ENCODE measurements around the gene CYYR1. TPM values are rescaled to one million over a fixed set of nuclear protein-coding genes. Genes with fewer than 3 reads are reported as not detected.

CYYR1 gene
- 10 to 100 TPM in 1 of 4 donors, 1 to 10 TPM in 3; 1.2 to 11.6 (median 5.2) TPM for total RNA-seq

- intact Hi-C loops (cut with DNase I) = loop anchor here (10.0 kb wide), 1 partner anchor 98 kb away; no protein-coding TSS in a partner anchor
- peaks cover 0 to 9% (median 0%) of the 10 kb centered on the region in 3 donors for H3K4me1 ChIP-seq
- no peak for TF ChIP-seq POLR2A (IDR thresholded peaks at IDR 0.05)
- no peak for TF ChIP-seq CTCF (IDR thresholded peaks at IDR 0.05)
- no peaks in the 10 kb centered on the region for H3K36me3 ChIP-seq
- no peak for DNase-seq
- peak within 1 kb of the TSS; percentile 51 to 64 (median 55) for H3K4me3 ChIP-seq
- WGBS, 2 donors = 9 to 21% methylated on average over 9 to 31 of the region's 58 CpGs
- peak within 1 kb of the TSS; percentile 50 to 77 (median 68) for H3K27ac ChIP-seq
- H3K27me3 ChIP-seq = peaks cover 0 to 12% (median 0%) of the 10 kb centered on the region in 4 donors
- peaks cover 0 to 9% (median 0%) of the 10 kb centered on the region in 3 donors for H3K9me3 ChIP-seq
These were observed at the start of gene CYYR1 for GRCh38 chr21:26572702-26573381. Gene CYYR1, minus strand, starts transcription at chr21:26573286. Its CDS starts 346 bp downstream, at chr21:26572940.

- no peaks in the 10 kb centered on the region for H3K4me1 ChIP-seq
- no peak for DNase-seq
- H3K27me3 ChIP-seq = no peaks in the 10 kb centered on the region
- TF ChIP-seq CTCF (IDR thresholded peaks at IDR 0.05) (no peak), POLR2A (IDR thresholded peaks at IDR 0.05) (no peak)
- 43 to 47% methylated on average over 1 of the region's 1 CpG for WGBS, 2 donors
- intact Hi-C loops (cut with DNase I) = no loop called here
- no peaks in the 10 kb centered on the region for H3K9me3 ChIP-seq
- H3K27ac ChIP-seq = no peak overlapping the region
- H3K4me3 ChIP-seq = no peak overlapping the region
- no peaks in the 10 kb centered on the region for H3K36me3 ChIP-seq
These were observed 44.1 kb upstream of the CYYR1 start for GRCh38 chr21:26617176-26617575.

- DNase-seq = no peak
- Histone ChIP-seq H3K27me3 (no peaks in the 10 kb centered on the region), H3K4me1 (no peaks in the 10 kb centered on the region), H3K9me3 (no peaks in the 10 kb centered on the region), H3K27ac (no peak overlapping the region), H3K36me3 (no peaks in the 10 kb centered on the region), H3K4me3 (no peak overlapping the region)
- no peak for TF ChIP-seq POLR2A (IDR thresholded peaks at IDR 0.05)
- no peak for TF ChIP-seq CTCF (IDR thresholded peaks at IDR 0.05)
- intact Hi-C loops (cut with DNase I) = no loop called here
- 88 to 96% methylated on average over 1 of the region's 1 CpG for WGBS, 2 donors
These were observed 41.2 kb upstream of the CYYR1 start for GRCh38 chr21:26614251-26614650.

GRCh38 chr21:26599261-26599660, 26.2 kb upstream of the CYYR1 start:
- no peaks in the 10 kb centered on the region for H3K36me3 ChIP-seq

More at GRCh38 chr21:26599261-26599660, 26.2 kb upstream of the CYYR1 start:
- no peak overlapping the region for H3K4me3 ChIP-seq
- 64 to 100% methylated on average over 1 of the region's 1 CpG for WGBS, 2 donors
- peaks cover 0 to 20% (median 0%) of the 10 kb centered on the region in 3 donors for H3K4me1 ChIP-seq
- H3K27me3 ChIP-seq = no peaks in the 10 kb centered on the region
- TF ChIP-seq CTCF (IDR thresholded peaks at IDR 0.05) (no peak), POLR2A (IDR thresholded peaks at IDR 0.05) (no peak)
- H3K27ac ChIP-seq = no peak overlapping the region
- no peak for DNase-seq
- intact Hi-C loops (cut with DNase I) = no loop called here
- H3K9me3 ChIP-seq = no peaks in the 10 kb centered on the region
